Epithelial cell of esophagus (primary cell): ENCODE results near the gene CTSG.
"Not testable (repeated sequence)": the region's sequence is repeated elsewhere in the genome, so short reads cannot be mapped to it uniquely, and the experiment has no call there.

Source experiments
- DNase-seq: peaks from one replicate; pipeline ENCODE4 v3.0.0; 2010; ENCODE audit warnings: low read depth
- H3K4me3 ChIP-seq: 2 replicates; pipeline ENCODE4 v1.5.1; 2011; ENCODE audit warnings: mild to moderate bottlenecking, low read length, control low read depth
- TF ChIP-seq, protein P1 (sequence below): IDR thresholded peaks from 2 replicates; pipeline ENCODE4 v1.5.1; 2011; ENCODE audit warnings: low read depth, mild to moderate bottlenecking, low read length, control low read depth, inconsistent platforms; ENCODE audit not compliant: insufficient read depth; ENCODE audit errors: missing control alignments

The CTSG gene

GRCh38 chr14:24542346-24542936 is 33.6 kb downstream of the CTSG start:
- peak; percentile 94 for DNase-seq
- TF ChIP-seq, protein P1, sequence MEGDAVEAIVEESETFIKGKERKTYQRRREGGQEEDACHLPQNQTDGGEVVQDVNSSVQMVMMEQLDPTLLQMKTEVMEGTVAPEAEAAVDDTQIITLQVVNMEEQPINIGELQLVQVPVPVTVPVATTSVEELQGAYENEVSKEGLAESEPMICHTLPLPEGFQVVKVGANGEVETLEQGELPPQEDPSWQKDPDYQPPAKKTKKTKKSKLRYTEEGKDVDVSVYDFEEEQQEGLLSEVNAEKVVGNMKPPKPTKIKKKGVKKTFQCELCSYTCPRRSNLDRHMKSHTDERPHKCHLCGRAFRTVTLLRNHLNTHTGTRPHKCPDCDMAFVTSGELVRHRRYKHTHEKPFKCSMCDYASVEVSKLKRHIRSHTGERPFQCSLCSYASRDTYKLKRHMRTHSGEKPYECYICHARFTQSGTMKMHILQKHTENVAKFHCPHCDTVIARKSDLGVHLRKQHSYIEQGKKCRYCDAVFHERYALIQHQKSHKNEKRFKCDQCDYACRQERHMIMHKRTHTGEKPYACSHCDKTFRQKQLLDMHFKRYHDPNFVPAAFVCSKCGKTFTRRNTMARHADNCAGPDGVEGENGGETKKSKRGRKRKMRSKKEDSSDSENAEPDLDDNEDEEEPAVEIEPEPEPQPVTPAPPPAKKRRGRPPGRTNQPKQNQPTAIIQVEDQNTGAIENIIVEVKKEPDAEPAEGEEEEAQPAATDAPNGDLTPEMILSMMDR, result no peak
- H3K4me3 ChIP-seq, result no peak overlapping the region

DNA sequence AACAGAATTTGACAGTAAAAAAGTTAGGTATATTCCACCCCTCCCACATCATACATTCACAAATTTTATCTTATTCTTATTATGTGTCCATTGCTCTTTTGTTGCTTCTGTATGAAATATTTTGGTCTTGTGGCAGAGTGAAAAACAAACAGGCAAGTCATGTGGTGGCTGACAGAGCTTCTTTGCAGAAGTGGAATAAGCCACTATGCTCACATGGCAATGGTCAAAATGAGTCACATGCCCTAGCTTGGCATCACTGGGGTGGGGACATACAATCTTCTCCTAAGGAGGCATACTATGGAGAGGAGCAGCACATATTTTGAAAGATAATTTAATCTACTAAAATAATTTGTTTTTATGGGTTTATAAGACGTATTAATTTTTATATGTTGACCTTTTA is 40.3 kb downstream of the CTSG start:
- TF ChIP-seq, protein P1, result no peak
- H3K4me3 ChIP-seq, result no peak overlapping the region
- peak; percentile 16 for DNase-seq

GRCh38 chr14:24534286-24534685 is 41.8 kb downstream of the CTSG start:
- no peak for DNase-seq
- no peak overlapping the region for H3K4me3 ChIP-seq
- TF ChIP-seq, protein P1, result no peak

DNA sequence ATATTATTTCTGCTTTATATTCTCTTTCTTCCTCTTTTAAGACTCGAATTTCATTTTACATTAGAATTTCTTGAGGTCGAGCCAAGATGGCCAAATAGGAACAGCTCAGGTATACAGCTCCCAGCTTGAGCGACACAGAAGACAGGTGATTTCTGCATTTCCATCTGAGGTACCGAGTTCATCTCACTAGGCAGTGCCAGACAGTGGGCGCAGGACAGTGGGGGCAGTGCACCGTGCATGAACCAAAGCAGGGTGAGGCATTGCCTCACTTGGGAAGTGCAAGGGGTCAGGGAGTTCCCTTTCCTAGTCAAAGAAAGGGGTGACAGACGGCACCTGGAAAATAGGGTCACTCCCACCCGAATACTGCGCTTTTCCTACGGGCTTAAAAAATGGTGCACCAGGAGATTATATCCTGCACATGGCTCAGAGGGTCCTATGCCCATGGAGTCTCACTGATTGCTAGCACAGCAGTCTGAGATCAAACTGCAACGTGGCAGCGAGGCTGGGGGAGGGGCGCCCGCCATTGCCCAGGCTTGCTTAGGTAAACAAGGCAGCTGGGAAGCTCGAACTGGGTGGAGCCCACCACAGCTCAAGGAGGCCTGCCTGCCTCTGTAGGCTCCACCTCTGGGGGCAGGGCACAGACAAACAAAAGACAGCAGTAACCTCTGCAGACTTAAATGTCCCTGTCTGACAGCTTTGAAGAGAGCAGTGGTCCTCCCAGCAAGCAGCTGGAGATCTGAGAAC is 50.0 kb downstream of the CTSG start:
- H3K4me3 ChIP-seq, DNase-seq: not testable (repeated sequence)
